ENCODE data around the gene RNF151.

DNA sequence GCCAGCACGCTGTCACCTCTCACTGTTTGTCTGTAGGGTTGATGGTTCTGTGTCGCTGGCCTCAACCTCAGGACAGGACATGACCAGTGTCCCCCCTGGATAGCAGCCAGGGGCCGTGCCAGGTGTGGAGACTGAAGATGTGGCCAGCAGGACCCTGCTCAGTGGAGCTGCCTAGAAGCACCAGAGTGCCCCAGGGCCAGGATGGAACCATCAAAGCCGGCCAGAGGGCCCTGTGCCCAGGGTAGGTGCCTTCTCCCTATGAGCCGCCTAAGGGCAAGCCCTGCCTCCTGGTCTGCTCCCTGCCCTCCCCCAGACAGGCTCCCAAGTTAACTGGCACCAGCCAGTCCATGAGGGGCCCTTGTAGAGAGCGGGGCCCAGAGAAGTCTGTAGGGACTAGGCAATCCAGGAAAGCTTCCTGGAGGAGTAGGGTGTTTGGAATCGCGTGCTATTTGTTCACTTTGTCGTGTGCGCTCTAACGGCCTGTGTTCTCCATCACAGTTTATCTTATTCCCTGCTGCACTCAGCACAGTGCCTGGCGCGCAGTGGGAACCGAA is 7.9 kb upstream of the RNF151 start:
- TF ChIP-seq NR3C1 (IDR thresholded peaks at IDR 0.05) (no peak), CTCF (IDR thresholded peaks at IDR 0.05) (no peak), SMC3 (IDR thresholded peaks at IDR 0.05) (no peak), ZNF302 (CRISPR knock-in tag; IDR thresholded peaks at IDR 0.05) (no peak), EP300 (IDR thresholded peaks at IDR 0.05) (no peak), KDM1A (IDR thresholded peaks at IDR 0.05; ENCODE audit: low read depth) (no peak), RARB (CRISPR knock-in tag; IDR thresholded peaks at IDR 0.05) (no peak), CHD4 (IDR thresholded peaks at IDR 0.05; ENCODE audit: borderline replicate concordance) (no peak), BHLHE40 (IDR thresholded peaks at IDR 0.05; ENCODE audit: low read depth, low read length) (no peak), REST (IDR thresholded peaks at IDR 0.05) (no peak), POLR2A (IDR thresholded peaks at IDR 0.05; ENCODE audit: low read length) (no peak), ELK1 (IDR thresholded peaks at IDR 0.05; ENCODE audit: low read depth, low read length) (no peak)
- TF ChIP-seq, protein P1, sequence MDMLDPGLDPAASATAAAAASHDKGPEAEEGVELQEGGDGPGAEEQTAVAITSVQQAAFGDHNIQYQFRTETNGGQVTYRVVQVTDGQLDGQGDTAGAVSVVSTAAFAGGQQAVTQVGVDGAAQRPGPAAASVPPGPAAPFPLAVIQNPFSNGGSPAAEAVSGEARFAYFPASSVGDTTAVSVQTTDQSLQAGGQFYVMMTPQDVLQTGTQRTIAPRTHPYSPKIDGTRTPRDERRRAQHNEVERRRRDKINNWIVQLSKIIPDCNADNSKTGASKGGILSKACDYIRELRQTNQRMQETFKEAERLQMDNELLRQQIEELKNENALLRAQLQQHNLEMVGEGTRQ (IDR thresholded peaks at IDR 0.05), result no peak
- TF ChIP-seq, protein P2, sequence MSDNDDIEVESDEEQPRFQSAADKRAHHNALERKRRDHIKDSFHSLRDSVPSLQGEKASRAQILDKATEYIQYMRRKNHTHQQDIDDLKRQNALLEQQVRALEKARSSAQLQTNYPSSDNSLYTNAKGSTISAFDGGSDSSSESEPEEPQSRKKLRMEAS (IDR thresholded peaks at IDR 0.05), result no peak

Data from A549 (cell line).